HepG2 (cell line): ENCODE measurements around the gene CALD1. TPM values are rescaled to one million over a fixed set of nuclear protein-coding genes. Genes with fewer than 3 reads are reported as not detected.
A peak's percentile ranks its signal among the peaks of the same experiment; 100 is the strongest.

ENCODE experiments used
- ATAC-seq: fragments of 200-7000 bp; cut with Tn5 transposase; 3 replicates; pipeline ENCODE4 v1.9.1; 2020; ENCODE audit warnings: mild to moderate bottlenecking, moderate library complexity
- BruUV-seq: library from RNA; stranded (reverse); fragments of 400-500 nt; replicated peaks from 2 replicates; lab custom pipeline; 2021; lab: Mats Ljungman, UMichigan
- CTCF ChIA-PET: fragments of 300-600 bp; formaldehyde crosslinking; extraction: SDS; loops from one replicate; lab custom pipeline; 2021; ENCODE audit warnings: low total read pairs, inconsistent platforms, low intra/inter-chr PET ratio; lab: Yijun Ruan, JAX
- POLR2A ChIA-PET: fragments of 350-600 bp; sonication (Branson Sonifier 250); formaldehyde crosslinking; loops from one replicate; lab custom pipeline; 2020; ENCODE audit warnings: antibody characterized with exemption, inconsistent platforms; lab: Yijun Ruan, JAX
- DNase-seq: peaks from one replicate; pipeline ENCODE4 v3.0.0-alpha.2; 2015; ENCODE audit warnings: low spot score
- FAIRE-seq: peaks from 3 replicates; lab custom pipeline; 2011; peaks lifted over from hg19 to GRCh38; lab: Jason Lieb, UNC
- H2AFZ ChIP-seq: one replicate; pipeline ENCODE4 v1.6.1; 2011; ENCODE audit warnings: low read length, inconsistent platforms
- H3K27ac ChIP-seq: fragments of 300-600 bp; 3 replicates; pipeline ENCODE4 v1.8.0; 2011; ENCODE audit warnings: mixed run types, mild to moderate bottlenecking, mixed read lengths, low read length, inconsistent platforms; ENCODE audit not compliant: insufficient read depth; ENCODE audit errors: extremely low read length
- H3K27me3 ChIP-seq, 2 experiments: fragments of 200-600 bp in 1 of 2; 2 replicates in 1 of 2; 3 replicates in 1 of 2; pipeline versions ENCODE4 v1.6.0 to v1.8.0; 2011; ENCODE audit warnings: low read length in 2 of 2, mild to moderate bottlenecking in 2 of 2, moderate library complexity in 2 of 2, inconsistent platforms in 1 of 2; ENCODE audit not compliant: insufficient read depth in 2 of 2, control insufficient read depth in 1 of 2
- H3K36me3 ChIP-seq, 2 experiments: fragments of 200-600 bp in 1 of 2; replicated peaks in 1 of 2; 2 replicates in 1 of 2; 3 replicates in 1 of 2; pipeline versions ENCODE4 v1.5.1 to v1.8.0; 2011; ENCODE audit warnings: low read length in 2 of 2, inconsistent platforms in 1 of 2; ENCODE audit not compliant: insufficient read depth in 2 of 2, control insufficient read depth in 1 of 2
- H3K4me1 ChIP-seq: 2 replicates; pipeline ENCODE4 v1.5.1; 2012; ENCODE audit warnings: low read length, inconsistent platforms; ENCODE audit not compliant: insufficient read depth
- H3K4me2 ChIP-seq: 2 replicates; pipeline ENCODE4 v1.6.0; 2011; ENCODE audit warnings: low read depth, low read length, inconsistent platforms
- H3K4me3 ChIP-seq, 3 experiments: fragments of 200-600 bp in 1 of 3; sonication (generic), shearing (Covaris generic) in 1 of 3; replicated peaks in 1 of 3; 2 replicates each; pipeline ENCODE4 v1.5.1; 2011 to 2016; ENCODE audit warnings: low read length in 3 of 3, inconsistent platforms in 2 of 3, low read depth in 2 of 3, mild to moderate bottlenecking in 2 of 3, control low read depth in 1 of 3, mixed read lengths in 1 of 3; ENCODE audit not compliant: insufficient read depth in 1 of 3
- H3K79me2 ChIP-seq: one replicate; pipeline ENCODE4 v1.6.1; 2011; ENCODE audit warnings: low read length, inconsistent platforms; ENCODE audit not compliant: insufficient read depth
- H3K9ac ChIP-seq: 2 replicates; pipeline ENCODE4 v1.6.0; 2011; ENCODE audit warnings: mild to moderate bottlenecking, low read depth, low read length, inconsistent platforms; ENCODE audit not compliant: insufficient read depth
- H3K9me3 ChIP-seq: 2 replicates; pipeline ENCODE4 v1.5.1; 2012; ENCODE audit warnings: mild to moderate bottlenecking, low read length
- H4K20me1 ChIP-seq: 2 replicates; pipeline ENCODE4 v1.6.0; 2011; ENCODE audit warnings: inconsistent platforms, mild to moderate bottlenecking, low read length, moderate library complexity; ENCODE audit not compliant: insufficient read depth
- CREB1 ChIP-seq, 2 experiments: fragments of 450-650 bp in 1 of 2; IDR thresholded peaks; 2 replicates each; pipeline ENCODE4 v1.6.1; 2016 to 2017; ENCODE audit warnings: control low read depth in 1 of 2, mild to moderate bottlenecking in 1 of 2, missing compliant biosample characterization in 1 of 2, missing genetic modification characterization in 1 of 2
- HNF1A ChIP-seq, 2 experiments: sonication (generic) in 1 of 2; formaldehyde crosslinking in 1 of 2; IDR thresholded peaks; 2 replicates each; pipeline versions ENCODE4 v1.4.0 to v1.6.1; 2016 to 2020; ENCODE audit warnings: borderline replicate concordance in 1 of 2, low read depth in 1 of 2, mild to moderate bottlenecking in 1 of 2, missing genetic modification reagents in 1 of 2
- MAX ChIP-seq: IDR thresholded peaks from 2 replicates; pipeline ENCODE4 v1.6.1; 2012; ENCODE audit warnings: inconsistent platforms
- TFE3 ChIP-seq: IDR thresholded peaks from 2 replicates; pipeline ENCODE4 v1.6.1; 2016
- YEATS2 ChIP-seq: sonication (generic); formaldehyde crosslinking; IDR thresholded peaks from 2 replicates; pipeline ENCODE4 v1.4.0; 2020; ENCODE audit warnings: missing genetic modification reagents, borderline replicate concordance
- ZBTB33 ChIP-seq: sonication (generic); formaldehyde crosslinking; IDR thresholded peaks from 2 replicates; pipeline ENCODE4 v1.4.0; 2020; ENCODE audit warnings: missing genetic modification reagents
- ZNF235 ChIP-seq: sonication (generic); formaldehyde crosslinking; IDR thresholded peaks from 2 replicates; pipeline ENCODE4 v1.8.1; 2023; ENCODE audit warnings: mild to moderate bottlenecking, missing genetic modification reagents, borderline replicate concordance
- WGBS: methylation state at CpG from one replicate; pipeline ENCODE4 v1.1.6; 2017; ENCODE audit warnings: low lambda C conversion rate; 5-methylcytosine and 5-hydroxymethylcytosine counted together
- in situ Hi-C: cut with HindIII; loops from 2 replicates; pipeline ENCODE4 v1.10.0; 2017; ENCODE audit warnings: low pct_unique_long_range_greater_than_20kb; ENCODE audit not compliant: extremely low pct_ligation_motif_present
- intact Hi-C: fragments of 100-400 bp; cut with micrococcal nuclease; formaldehyde crosslinking; loops from one replicate; pipeline ENCODE4 v1.10.0; 2022; ENCODE audit not compliant: unreplicated experiment
- polyA plus RNA-seq, 8 experiments: library from polyadenylated mRNA; depleted of rRNA in 3 of 8; stranded (reverse) in 7 of 8; unstranded in 1 of 8; fragments of >200 nt; fragmentation: Illumina TruSeq in 4 of 8; extraction: Trizol in 4 of 8; gene quantifications; 2 replicates each; pipeline versions ENCODE4 v1.2.1 to v1.2.3, GENCODE V29; 2011 to 2016; ENCODE audit warnings: low read depth in 4 of 8, missing spikeins in 1 of 8, mixed read lengths in 1 of 8; ENCODE audit not compliant: insufficient read depth in 1 of 8
- total RNA-seq, 5 experiments: library from RNA; depleted of rRNA; stranded (reverse); fragments of >200 nt; fragmentation: Illumina TruSeq; extraction: Trizol; gene quantifications; 2 replicates each; pipeline ENCODE4 v1.2.3, GENCODE V29; 2016; ENCODE audit warnings: low read depth in 1 of 5

The CALD1 gene
- total and polyA plus RNA-seq, 2 of the 13 experiments (the other 11 are each of a cell fraction or from before 2014, with no cell fraction given): 53.0 to 112 TPM

- 0 out of 5 replicates have a peak, but pooled peaks cover 0 to 5% of the 10 kb centered on the region in 2 experiments for H3K36me3 ChIP-seq
- no peaks in the 10 kb centered on the region for H3K9me3 ChIP-seq
- CTCF ChIA-PET: no interaction called here
- H3K4me1 ChIP-seq: peaks cover 79% of the 10 kb centered on the region
- intact Hi-C loops: no loop called here
- no TSS peak for BruUV-seq
- TF ChIP-seq MAX (no peak), CREB1 (IDR thresholded peaks at IDR 0.05) (no peak), CREB1 (CRISPR knock-in tag; IDR thresholded peaks at IDR 0.05) (0 out of 2 replicates have a peak, but pooled peaks have one; percentile 15), ZBTB33 (CRISPR knock-in tag) (peak; percentile 80; the same call in 1 of the 2 replicates)
- ATAC-seq (no peak), DNase-seq (no peak), FAIRE-seq (no peak)
- in situ Hi-C loops: no loop called here
- H3K4me3 ChIP-seq: no peak overlapping the region
- H2AFZ ChIP-seq: no peak overlapping the region
- H3K79me2 ChIP-seq: peaks cover 96% of the 10 kb centered on the region
- no peak overlapping the region for H3K27ac ChIP-seq
- H3K9ac ChIP-seq: no peak overlapping the region
- WGBS: 94% methylated on average over 2 of the region's 2 CpGs
- POLR2A ChIA-PET: interaction anchor here (1.5 kb wide), 1 partner anchor 12 kb away, joined by 6 read pairs; no protein-coding TSS in a partner anchor
- H4K20me1 ChIP-seq: no peaks in the 10 kb centered on the region
- no peaks in the 10 kb centered on the region for H3K27me3 ChIP-seq
- no peak overlapping the region for H3K4me2 ChIP-seq
Observed at GRCh38 chr7:134905375-134905774, 125.9 kb downstream of the CALD1 start.

- intact Hi-C loops (no loop called here), in situ Hi-C loops (no loop called here)
- peaks cover 96% of the 10 kb centered on the region for H3K79me2 ChIP-seq
- H3K4me3 ChIP-seq: no peak overlapping the region
- ATAC-seq: no peak
- no peak overlapping the region for H3K9ac ChIP-seq
- no peaks in the 10 kb centered on the region for H4K20me1 ChIP-seq
- no peak overlapping the region for H3K4me2 ChIP-seq
- H3K9me3 ChIP-seq: no peaks in the 10 kb centered on the region
- no TSS peak for BruUV-seq
- POLR2A ChIA-PET: interaction anchor here (0.7 kb wide), 1 partner anchor 725 kb away, joined by 3 read pairs; no protein-coding TSS in a partner anchor
- FAIRE-seq: no peak
- no peak for DNase-seq
- no peak overlapping the region for H2AFZ ChIP-seq
- peak overlapping the region; percentile 4 for H3K27ac ChIP-seq
- H3K4me1 ChIP-seq: peaks cover 77% of the 10 kb centered on the region
- CTCF ChIA-PET: no interaction called here
- no peaks in the 10 kb centered on the region for H3K27me3 ChIP-seq
- H3K36me3 ChIP-seq: 0 out of 5 replicates have a peak, but pooled peaks cover 0 to 5% of the 10 kb centered on the region in 2 experiments
- WGBS: 98% methylated on average over 4 of the region's 4 CpGs
- TF ChIP-seq ZNF235 (CRISPR knock-in tag) (no peak), TFE3 (no peak), YEATS2 (CRISPR knock-in tag) (no peak), HNF1A (IDR thresholded peaks at IDR 0.05; ENCODE audit: low read depth) (no peak), HNF1A (CRISPR knock-in tag; IDR thresholded peaks at IDR 0.05; ENCODE audit: borderline replicate concordance) (no peak)
Observed at GRCh38 chr7:134907000-134907399, 127.6 kb downstream of the CALD1 start.
